ENCODE results near the gene KDM6A. TPM values are rescaled to one million over a fixed set of nuclear protein-coding genes. Genes with fewer than 3 reads are reported as not detected.
A peak's percentile ranks its signal among the peaks of the same experiment; 100 is the strongest.

Gene KDM6A
- total and polyA plus RNA-seq, 2 donors (not counting 3 experiments of a cell fraction or from before 2014, with no cell fraction given) = 9.0 to 20.6 TPM

DNA sequence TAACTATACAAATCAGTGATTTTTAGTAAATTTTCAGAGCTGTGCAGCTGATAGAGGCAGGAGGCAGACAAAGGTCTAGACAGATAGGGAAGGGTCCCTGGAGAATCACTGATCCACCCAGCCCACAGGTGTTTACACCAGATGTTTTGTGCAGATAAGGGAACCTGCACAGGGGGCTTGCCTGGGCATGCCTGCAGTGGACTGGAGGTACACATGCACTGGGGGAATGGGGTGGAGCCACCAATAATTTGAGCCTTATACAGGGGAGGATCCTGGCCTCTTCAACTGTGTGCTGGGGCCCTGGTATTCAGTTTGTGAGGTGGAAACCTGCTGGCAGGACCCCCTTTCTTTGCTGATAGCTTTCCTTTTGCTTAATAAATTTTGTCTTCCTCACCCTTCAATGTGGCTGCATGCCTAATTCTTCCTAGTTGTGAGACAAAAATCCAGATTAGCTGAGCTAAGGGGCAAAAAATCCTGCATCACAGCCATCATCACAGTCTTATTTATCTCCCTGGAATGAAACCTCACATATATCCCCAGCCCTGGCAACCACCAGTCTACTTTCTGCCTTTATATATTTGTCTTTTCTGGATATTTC, 102.8 kb downstream of the KDM6A start:
- Histone ChIP-seq H3K36me3 (ENCODE audit: control insufficient read depth in 2 of 2, extremely low read depth in 1 of 2, insufficient read depth in 2 of 2, low read length in 2 of 2) (no peaks in the 10 kb centered on the region), H3K4me2 (ENCODE audit: insufficient read depth, low read length) (no peak overlapping the region), H4K20me1 (replicated peaks; ENCODE audit: control insufficient read depth, extremely low read depth, insufficient read depth, low read length) (no peaks in the 10 kb centered on the region), H3K27ac (ENCODE audit: insufficient read depth, low read depth, low read length) (no peak overlapping the region), H3K9ac (replicated peaks; ENCODE audit: extremely low read depth, insufficient read depth, low read length) (no peak overlapping the region), H2AFZ (ENCODE audit: low read depth, low read length) (no peak overlapping the region), H3K9me1 (replicated peaks; ENCODE audit: control insufficient read depth, extremely low read depth, insufficient read depth, low read length) (no peaks in the 10 kb centered on the region), H3K4me1 (ENCODE audit: control insufficient read depth, extremely low read depth, insufficient read depth, low read length) (peaks cover 6% of the 10 kb centered on the region), H3K4me3 (replicated peaks in 1 of 3; ENCODE audit: insufficient read depth in 1 of 3, low read depth in 1 of 3, low read length in 3 of 3) (no peak overlapping the region), H3K79me2 (ENCODE audit: control insufficient read depth, insufficient read depth, low read length) (peaks cover 27% of the 10 kb centered on the region), H3K9me3 (replicated peaks; ENCODE audit: control insufficient read depth, insufficient read depth, low read length) (no peaks in the 10 kb centered on the region), H3K27me3 (ENCODE audit: control insufficient read depth in 2 of 2, insufficient read depth in 2 of 2, low read length in 2 of 2) (no peaks in the 10 kb centered on the region)
- dilution Hi-C loops (cut with MboI; ENCODE audit: extremely low pct_ligation_motif_present, low sequenced_read_pairs) (no loop called here), intact Hi-C loops (cut with micrococcal nuclease) (no loop called here)
- POLR2A ChIA-PET = no interaction called here
- TF ChIP-seq JUN (IDR thresholded peaks at IDR 0.05; ENCODE audit: borderline replicate concordance, insufficient read depth, insufficient read length, low read depth) (no peak), GATA2 (IDR thresholded peaks at IDR 0.05; ENCODE audit: insufficient read depth, insufficient read length, low read depth, low read length) (peak; percentile 28)
- DNase-seq (ENCODE audit: low read depth, low spot score) (no peak), FAIRE-seq (no peak)
- BruUV-seq (replicated peaks) = no TSS peak
- CTCF ChIA-PET = no interaction called here

GRCh38 chrX:44978976-44979375, 106.0 kb downstream of the KDM6A start:
- Histone ChIP-seq H3K9ac (replicated peaks; ENCODE audit: extremely low read depth, insufficient read depth, low read length) (no peak overlapping the region), H2AFZ (ENCODE audit: low read depth, low read length) (no peak overlapping the region), H3K9me1 (replicated peaks; ENCODE audit: control insufficient read depth, extremely low read depth, insufficient read depth, low read length) (no peaks in the 10 kb centered on the region), H4K20me1 (replicated peaks; ENCODE audit: control insufficient read depth, extremely low read depth, insufficient read depth, low read length) (no peaks in the 10 kb centered on the region), H3K27me3 (ENCODE audit: control insufficient read depth in 2 of 2, insufficient read depth in 2 of 2, low read length in 2 of 2) (no peaks in the 10 kb centered on the region), H3K79me2 (ENCODE audit: control insufficient read depth, insufficient read depth, low read length) (peaks cover 24% of the 10 kb centered on the region), H3K4me2 (ENCODE audit: insufficient read depth, low read length) (no peak overlapping the region), H3K4me1 (ENCODE audit: control insufficient read depth, extremely low read depth, insufficient read depth, low read length) (peaks cover 6% of the 10 kb centered on the region), H3K36me3 (ENCODE audit: control insufficient read depth in 2 of 2, extremely low read depth in 1 of 2, insufficient read depth in 2 of 2, low read length in 2 of 2) (no peaks in the 10 kb centered on the region), H3K27ac (ENCODE audit: insufficient read depth, low read depth, low read length) (no peak overlapping the region), H3K4me3 (replicated peaks in 1 of 3; ENCODE audit: insufficient read depth in 1 of 3, low read depth in 1 of 3, low read length in 3 of 3) (no peak overlapping the region), H3K9me3 (replicated peaks; ENCODE audit: control insufficient read depth, insufficient read depth, low read length) (no peaks in the 10 kb centered on the region)
- TF ChIP-seq JUN (IDR thresholded peaks at IDR 0.05; ENCODE audit: borderline replicate concordance, insufficient read depth, insufficient read length, low read depth) = no peak
- no peak for TF ChIP-seq MYC (IDR thresholded peaks at IDR 0.05; ENCODE audit: low read depth, low read length)
- no peak for TF ChIP-seq GATA2 (IDR thresholded peaks at IDR 0.05; ENCODE audit: insufficient read depth, insufficient read length, low read depth, low read length)
- no peak for TF ChIP-seq POLR2AphosphoS5 (IDR thresholded peaks at IDR 0.05; ENCODE audit: insufficient read depth, low read depth, low read length)
- no peak for TF ChIP-seq POLR2A (IDR thresholded peaks at IDR 0.05; ENCODE audit: low read depth, low read length)
- no peak for TF ChIP-seq FOS (IDR thresholded peaks at IDR 0.05; ENCODE audit: borderline replicate concordance, insufficient read depth, low read length)
- TF ChIP-seq CTCF (IDR thresholded peaks at IDR 0.05; ENCODE audit: extremely low read depth in 1 of 2, insufficient read depth in 1 of 2, low read depth in 1 of 2, low read length in 2 of 2) = no peak
- no peak for TF ChIP-seq EZH2 (IDR thresholded peaks at IDR 0.05; ENCODE audit: borderline replicate concordance, low read depth, low read length, severe bottlenecking)
- TF ChIP-seq MAX (IDR thresholded peaks at IDR 0.05; ENCODE audit: insufficient read depth, insufficient read length) = no peak
- POLR2A ChIA-PET = no interaction called here
- no peak for FAIRE-seq
- no peak for DNase-seq (ENCODE audit: low read depth, low spot score)
- dilution Hi-C loops (cut with MboI; ENCODE audit: extremely low pct_ligation_motif_present, low sequenced_read_pairs) = no loop called here
- no TSS peak for BruUV-seq (replicated peaks)
- intact Hi-C loops (cut with micrococcal nuclease) = no loop called here
- CTCF ChIA-PET = no interaction called here
